HCT116 (cell line): ENCODE data around the gene UBR3. TPM values are rescaled to one million over a fixed set of nuclear protein-coding genes. Genes with fewer than 3 reads are reported as not detected.
"Not testable (repeated sequence)": the region's sequence is repeated elsewhere in the genome, so short reads cannot be mapped to it uniquely, and the experiment has no call there.

Source experiments
- ATAC-seq: fragments of 200-7000 bp; cut with Tn5 transposase; 2 replicates; pipeline ENCODE4 v1.9.1; 2020; ENCODE audit warnings: mild to moderate bottlenecking, moderate library complexity
- BruUV-seq: library from RNA; stranded (reverse); fragments of 400-500 nt; replicated peaks from 2 replicates; lab custom pipeline; 2021; lab: Mats Ljungman, UMichigan
- CTCF ChIA-PET: fragments of 300-600 bp; sonication (Branson Sonifier 250); formaldehyde crosslinking; loops from one replicate; lab custom pipeline; 2021; ENCODE audit warnings: antibody characterized with exemption; lab: Charles Lee
- POLR2A ChIA-PET: fragments of 300-600, 350-600 bp; sonication (Branson Sonifier 250); formaldehyde crosslinking; loops from one replicate; lab custom pipeline; 2021; ENCODE audit warnings: antibody characterized with exemption; lab: Charles Lee
- RAD21 ChIA-PET, 2 experiments: fragments of 300-600 bp; sonication (Branson Sonifier 250); formaldehyde crosslinking; loops; one replicate each; lab custom pipeline; 2023; ENCODE audit warnings: low total read pairs in 2 of 2; ENCODE audit not compliant: uncharacterized antibody in 2 of 2, unreplicated experiment in 2 of 2, low non-redundant PET in 1 of 2; lab: Charles Lee
- DNase-seq: peaks from one replicate; pipeline ENCODE4 v3.0.0-alpha.2; 2010; ENCODE audit warnings: low read depth, low spot score
- H2AFZ ChIP-seq: fragments of 200-600 bp; shearing (Covaris generic), sonication (generic); 2 replicates; pipeline ENCODE4 v1.6.1; 2017; ENCODE audit warnings: low read depth, mixed run types, mixed read lengths, antibody characterized with exemption, low read length; ENCODE audit not compliant: poor library complexity, severe bottlenecking
- H3K27ac ChIP-seq: 2 replicates; pipeline ENCODE4 v1.5.1; 2012; ENCODE audit warnings: low read depth, low read length
- H3K27me3 ChIP-seq: fragments of 200-600 bp; sonication (generic); 2 replicates; pipeline ENCODE4 v1.6.1; 2016; ENCODE audit warnings: mixed run types, low read length, mixed read lengths; ENCODE audit not compliant: insufficient read depth
- H3K36me3 ChIP-seq, 2 experiments: fragments of 200-500 bp in 1 of 2; fragments of 200-600 bp in 1 of 2; sonication (Bioruptor generic) in 1 of 2; sonication (generic) in 1 of 2; 2 replicates each; pipeline versions ENCODE4 v1.5.1 to v1.6.1; 2014 to 2016; ENCODE audit warnings: low read length in 2 of 2, inconsistent platforms in 1 of 2, mixed read lengths in 1 of 2, mixed run types in 1 of 2; ENCODE audit not compliant: insufficient read depth in 2 of 2, control insufficient read depth in 1 of 2
- H3K4me1 ChIP-seq, 2 experiments: fragments of 200-600 bp in 1 of 2; sonication (generic) in 1 of 2; 2 replicates each; pipeline versions ENCODE4 v1.5.1 to v1.6.1; 2012 to 2017; ENCODE audit warnings: low read length in 2 of 2, inconsistent platforms in 1 of 2, mild to moderate bottlenecking in 1 of 2, mixed read lengths in 1 of 2, mixed run types in 1 of 2, moderate library complexity in 1 of 2; ENCODE audit not compliant: insufficient read depth in 2 of 2, control insufficient read depth in 1 of 2
- H3K4me2 ChIP-seq: fragments of 200-600 bp; sonication (generic); 2 replicates; pipeline ENCODE4 v1.6.1; 2017; ENCODE audit warnings: mixed run types, low read length, mixed read lengths
- H3K4me3 ChIP-seq, 2 experiments: fragments of 200-600 bp in 1 of 2; sonication (generic) in 1 of 2; replicated peaks in 1 of 2; 2 replicates each; pipeline ENCODE4 v1.5.1; 2011 to 2016; ENCODE audit warnings: low read length in 2 of 2, control low read depth in 1 of 2, low read depth in 1 of 2, mild to moderate bottlenecking in 1 of 2, mixed read lengths in 1 of 2, mixed run types in 1 of 2
- H3K79me2 ChIP-seq: fragments of 200-600 bp; sonication (generic); 2 replicates; pipeline ENCODE4 v1.6.1; 2017; ENCODE audit warnings: mild to moderate bottlenecking, mixed run types, low read length, moderate library complexity, mixed read lengths; ENCODE audit not compliant: insufficient read depth
- H3K9ac ChIP-seq: fragments of 200-600 bp; sonication (generic); 2 replicates; pipeline ENCODE4 v1.6.1; 2016; ENCODE audit warnings: low read length, mixed read lengths
- H3K9me2 ChIP-seq: fragments of 200-600 bp; sonication (generic), shearing (Covaris generic); 2 replicates; pipeline ENCODE4 v1.6.1; 2017; ENCODE audit warnings: mixed run types, mild to moderate bottlenecking, moderate library complexity; ENCODE audit not compliant: insufficient read depth
- H3K9me3 ChIP-seq, 2 experiments: fragments of 200-500 bp in 1 of 2; fragments of 200-600 bp in 1 of 2; sonication (Bioruptor generic) in 1 of 2; sonication (generic) in 1 of 2; 2 replicates each; pipeline ENCODE4 v1.6.1; 2014 to 2017; ENCODE audit warnings: low read length in 2 of 2, mixed read lengths in 2 of 2, inconsistent platforms in 1 of 2, low read depth in 1 of 2, mild to moderate bottlenecking in 1 of 2, mixed run types in 1 of 2, moderate library complexity in 1 of 2; ENCODE audit not compliant: control insufficient read depth in 1 of 2, insufficient read depth in 1 of 2
- H4K20me1 ChIP-seq: fragments of 200-600 bp; sonication (generic), shearing (Covaris generic); 2 replicates; pipeline ENCODE4 v1.6.1; 2017; ENCODE audit warnings: mixed run types, mild to moderate bottlenecking, moderate library complexity; ENCODE audit not compliant: insufficient read depth
- ATF3 ChIP-seq: IDR thresholded peaks from 2 replicates; pipeline ENCODE4 v1.6.1; 2012
- CBX3 ChIP-seq: IDR thresholded peaks from 2 replicates; pipeline ENCODE4 v1.6.1; 2012; ENCODE audit warnings: low read depth
- CEBPB ChIP-seq: IDR thresholded peaks from 2 replicates; pipeline ENCODE4 v1.6.1; 2012; ENCODE audit warnings: low read depth
- CTCF ChIP-seq, 3 experiments: fragments of 200-600 bp in 1 of 3; sonication (generic) in 1 of 3; IDR thresholded peaks in 2 of 3; conservative IDR thresholded peaks in 1 of 3; 2 replicates each; pipeline ENCODE4 v1.5.1; 2012 to 2017; ENCODE audit warnings: low read depth in 2 of 3, low read length in 2 of 3, antibody characterized with exemption in 1 of 3, borderline replicate concordance in 1 of 3, control low read depth in 1 of 3, mild to moderate bottlenecking in 1 of 3, mixed read lengths in 1 of 3, mixed run types in 1 of 3, moderate library complexity in 1 of 3; ENCODE audit not compliant: insufficient read depth in 1 of 3
- EZH2phosphoT487 ChIP-seq: fragments of 200-600 bp; IDR thresholded peaks from 2 replicates; pipeline ENCODE4 v1.6.1; 2018; ENCODE audit warnings: antibody characterized with exemption, borderline replicate concordance
- FOSL1 ChIP-seq: IDR thresholded peaks from 2 replicates; pipeline ENCODE4 v1.6.1; 2012; ENCODE audit warnings: low read depth
- MAX ChIP-seq: IDR thresholded peaks from 2 replicates; pipeline ENCODE4 v1.6.1; 2012
- POLR2AphosphoS5 ChIP-seq: IDR thresholded peaks from 2 replicates; pipeline ENCODE4 v1.6.1; 2011; ENCODE audit warnings: mild to moderate bottlenecking, low read depth, low read length, moderate library complexity
- SRF ChIP-seq: IDR thresholded peaks from 2 replicates; pipeline ENCODE4 v1.6.1; 2012; ENCODE audit warnings: low read depth
- YY1 ChIP-seq: IDR thresholded peaks from 2 replicates; pipeline ENCODE4 v1.6.1; 2011; ENCODE audit warnings: low read length, low read depth, moderate library complexity, mild to moderate bottlenecking; ENCODE audit not compliant: insufficient replicate concordance; ENCODE audit errors: extremely low read depth
- intact Hi-C: fragments of 100-400 bp; cut with micrococcal nuclease; formaldehyde crosslinking; loops from 2 replicates; pipeline ENCODE4 v1.10.0; 2022
- total RNA-seq: library from RNA; stranded (reverse); gene quantifications from one replicate; pipeline ENCODE4 v1.2.1, GENCODE V29; 2021; ENCODE audit not compliant: unreplicated experiment

The UBR3 gene
- total RNA-seq, 1 experiment from 2014 or later, result 29.5 TPM

- H3K9me2 ChIP-seq, H3K4me2 ChIP-seq, H3K4me3 ChIP-seq, H4K20me1 ChIP-seq, POLR2A ChIA-PET, H3K9ac ChIP-seq, ATAC-seq, BruUV-seq, H2AFZ ChIP-seq, RAD21 ChIA-PET, H3K27me3 ChIP-seq, DNase-seq, H3K9me3 ChIP-seq, intact Hi-C loops, H3K27ac ChIP-seq, CTCF ChIA-PET: not testable (repeated sequence)
- peaks cover 46% of the 10 kb centered on the region for H3K79me2 ChIP-seq
- peaks cover 11 to 24% of the 10 kb centered on the region in 2 experiments; a peak in 3 of 4 replicates for H3K4me1 ChIP-seq
- peaks cover 16 to 49% of the 10 kb centered on the region in 2 experiments for H3K36me3 ChIP-seq
Observed at GRCh38 chr2:169816961-169817360, 10.3 kb upstream of the UBR3 start.

DNA sequence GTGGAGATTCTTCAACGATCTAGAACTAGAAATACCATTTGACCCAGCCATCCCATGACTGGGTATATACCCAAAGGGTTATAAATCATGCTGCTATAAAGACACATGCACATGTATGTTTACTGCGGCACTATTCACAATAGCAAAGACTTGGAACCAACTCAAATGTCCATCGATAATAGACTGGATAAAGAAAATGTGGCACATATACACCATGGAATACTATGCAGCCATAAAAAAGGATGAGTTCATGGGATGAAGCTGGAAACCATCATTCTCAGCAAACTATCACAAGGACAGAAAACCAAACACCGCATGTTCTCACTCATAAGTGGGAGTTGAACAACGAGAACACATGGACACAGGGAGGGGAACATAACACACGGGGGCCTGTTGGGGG, 9.9 kb upstream of the UBR3 start:
- H3K9me3 ChIP-seq, RAD21 ChIA-PET, CTCF ChIA-PET, ATAC-seq, H3K4me3 ChIP-seq, POLR2A ChIA-PET, H3K9me2 ChIP-seq, H3K9ac ChIP-seq, BruUV-seq, H3K27ac ChIP-seq, H4K20me1 ChIP-seq, H2AFZ ChIP-seq, H3K4me2 ChIP-seq, DNase-seq, intact Hi-C loops, H3K27me3 ChIP-seq: not testable (repeated sequence)
- peaks cover 50% of the 10 kb centered on the region for H3K79me2 ChIP-seq
- peaks cover 14 to 44% of the 10 kb centered on the region in 2 experiments for H3K36me3 ChIP-seq
- peaks cover 11 to 24% of the 10 kb centered on the region in 2 experiments; a peak in 3 of 4 replicates for H3K4me1 ChIP-seq

DNA sequence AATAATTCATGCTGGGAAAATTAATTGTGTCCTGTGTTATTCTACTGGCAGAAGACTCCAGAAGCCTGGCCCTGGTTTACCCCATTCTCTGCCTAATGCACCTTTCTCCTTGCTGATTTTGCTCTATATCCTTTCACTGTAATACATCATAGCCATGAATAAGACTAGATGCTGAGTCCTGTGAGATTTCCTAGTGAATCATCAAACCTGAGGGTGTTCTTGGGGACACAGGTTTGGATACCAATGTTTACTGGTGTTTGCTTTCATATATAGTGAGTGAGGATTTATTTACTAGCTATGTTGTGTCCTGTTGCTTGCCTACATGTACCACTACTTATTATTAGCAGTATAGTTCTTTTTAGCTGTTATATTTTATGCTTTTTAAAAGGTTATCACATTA, 9.0 kb upstream of the UBR3 start:
- no peak overlapping the region for H2AFZ ChIP-seq
- no TSS peak for BruUV-seq
- no peak overlapping the region for H3K27ac ChIP-seq
- peaks cover 12 to 24% of the 10 kb centered on the region in 2 experiments; a peak in 3 of 4 replicates for H3K4me1 ChIP-seq
- CTCF ChIA-PET, result interaction anchor here (0.7 kb wide), 1 partner anchor 366 kb away, joined by 3 read pairs; no protein-coding TSS in a partner anchor
- H3K79me2 ChIP-seq, result peaks cover 59% of the 10 kb centered on the region
- ATAC-seq (no peak), DNase-seq (no peak)
- H3K4me3 ChIP-seq, result no peak overlapping the region
- POLR2A ChIA-PET, result no interaction called here
- RAD21 ChIA-PET, result no interaction called here
- H3K4me2 ChIP-seq, result no peak overlapping the region
- peaks cover 9 to 36% of the 10 kb centered on the region in 2 experiments for H3K36me3 ChIP-seq
- H3K9me2 ChIP-seq, result no peaks in the 10 kb centered on the region
- intact Hi-C loops, result no loop called here
- H4K20me1 ChIP-seq, result peaks cover 4% of the 10 kb centered on the region; the same call in 1 of the 2 replicates
- no peak overlapping the region for H3K9ac ChIP-seq
- no peaks in the 10 kb centered on the region for H3K9me3 ChIP-seq
- H3K27me3 ChIP-seq, result no peaks in the 10 kb centered on the region
- no peak for TF ChIP-seq ATF3
- no peak for TF ChIP-seq CBX3
- TF ChIP-seq SRF, result no peak
- TF ChIP-seq EZH2phosphoT487, result no peak
- TF ChIP-seq POLR2AphosphoS5, result no peak
- TF ChIP-seq CEBPB, result no peak
- no peak for TF ChIP-seq MAX
- no peak for TF ChIP-seq YY1
- no peak for TF ChIP-seq CTCF (IDR thresholded peaks at IDR 0.05 in 2 of 3, conservative IDR thresholded peaks at IDR 0.05 in 1 of 3; ENCODE audit: borderline replicate concordance in 1 of 3, insufficient read depth in 1 of 3, low read depth in 2 of 3, low read length in 2 of 3)
- no peak for TF ChIP-seq FOSL1
